HG03103 (cell line): Measurements from ENCODE around the gene PAQR6.
"Not testable (repeated sequence)": the region's sequence is repeated elsewhere in the genome, so short reads cannot be mapped to it uniquely, and the experiment has no call there.

ENCODE experiments used
- ATAC-seq: cut with Tn5 transposase; IDR thresholded peaks from one replicate; pipeline ENCODE4 v1.9.1; 2021; ENCODE audit warnings: low read depth; ENCODE audit not compliant: unreplicated experiment

The PAQR6 gene

DNA sequence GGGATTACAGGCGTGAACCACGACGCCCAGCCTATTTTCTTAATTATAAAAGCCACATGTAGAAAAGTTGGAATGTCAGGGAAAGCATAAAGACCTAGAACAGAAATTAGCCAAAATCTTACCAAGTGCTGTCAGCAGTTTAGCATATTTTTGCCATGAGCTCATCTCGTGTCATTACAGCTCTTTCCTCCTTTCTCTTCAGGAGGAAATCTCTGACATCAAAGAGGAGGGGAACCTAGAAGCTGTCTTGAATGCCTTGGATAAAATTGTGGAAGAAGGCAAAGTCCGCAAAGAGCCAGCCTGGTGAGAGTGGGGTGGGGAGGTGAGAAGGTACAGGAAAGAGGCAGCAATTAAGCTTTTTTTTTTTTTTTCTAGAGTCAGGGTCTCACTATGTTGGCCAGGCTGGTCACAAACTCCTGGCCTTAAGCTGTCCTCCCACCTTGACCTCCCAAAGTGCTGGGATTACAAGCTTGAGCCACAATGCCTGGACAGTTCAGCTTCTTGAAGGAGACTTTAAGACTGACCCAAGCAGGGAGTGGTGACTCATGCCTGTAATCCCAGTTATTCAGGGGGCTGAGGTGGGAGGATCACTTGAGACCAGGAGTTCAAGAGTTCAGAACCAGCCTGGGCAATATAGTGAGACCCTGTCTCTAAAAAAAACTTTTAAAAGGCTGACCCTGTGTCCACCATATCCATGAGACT lies 14.3 kb downstream of the PAQR6 start:
- no peak for ATAC-seq

DNA sequence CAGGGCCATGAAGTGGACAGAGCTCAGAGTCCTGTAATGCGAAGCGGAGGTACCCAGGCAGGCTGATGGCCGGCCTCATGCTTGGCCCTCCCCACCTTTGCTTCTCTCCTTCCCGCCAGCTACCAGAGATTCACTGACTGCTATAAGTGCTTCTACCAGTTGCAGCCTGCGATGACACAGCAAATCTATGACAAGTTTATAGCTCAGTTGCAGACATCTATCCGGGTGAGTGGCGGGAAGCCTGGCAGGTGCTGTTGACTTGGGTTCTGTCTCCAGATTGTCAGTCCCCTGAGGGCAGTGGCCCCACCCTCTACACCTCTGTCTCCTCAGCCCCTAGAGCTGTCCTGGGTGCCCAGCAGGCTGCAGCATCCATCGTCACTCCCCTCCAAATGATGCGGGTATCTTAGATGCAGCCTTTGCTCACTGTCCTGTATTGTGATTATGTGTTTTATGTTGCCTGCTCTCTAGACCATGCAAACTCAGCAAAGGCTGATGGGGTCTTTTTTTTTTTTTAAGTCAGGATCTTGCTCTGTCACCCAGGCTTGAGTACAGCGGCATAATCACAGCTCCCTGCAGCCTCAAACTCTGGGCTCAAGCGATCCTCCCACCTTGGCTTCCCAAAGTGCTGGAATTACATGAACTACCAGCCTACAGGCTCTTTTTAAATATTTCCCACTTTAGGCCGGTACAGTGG lies 15.5 kb downstream of the PAQR6 start:
- ATAC-seq = no peak

DNA sequence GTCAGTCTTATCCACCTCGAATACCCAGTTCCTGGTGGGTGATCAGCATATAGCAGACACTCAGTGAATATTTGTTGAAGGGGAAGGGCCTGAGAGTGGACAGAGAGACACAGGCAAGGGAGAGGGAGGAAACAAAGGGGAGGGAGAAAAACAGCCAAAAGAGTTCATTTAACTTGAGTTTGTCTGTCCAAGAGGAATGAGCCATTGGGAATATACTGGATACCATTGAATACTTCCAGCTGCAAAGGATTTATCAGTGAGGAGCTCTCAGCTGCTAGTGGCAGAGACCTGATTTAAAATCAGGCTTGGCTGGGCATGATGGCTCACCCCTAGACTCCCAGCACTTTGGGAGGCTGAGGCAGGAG lies 17.4 kb downstream of the PAQR6 start:
- no peak for ATAC-seq

DNA sequence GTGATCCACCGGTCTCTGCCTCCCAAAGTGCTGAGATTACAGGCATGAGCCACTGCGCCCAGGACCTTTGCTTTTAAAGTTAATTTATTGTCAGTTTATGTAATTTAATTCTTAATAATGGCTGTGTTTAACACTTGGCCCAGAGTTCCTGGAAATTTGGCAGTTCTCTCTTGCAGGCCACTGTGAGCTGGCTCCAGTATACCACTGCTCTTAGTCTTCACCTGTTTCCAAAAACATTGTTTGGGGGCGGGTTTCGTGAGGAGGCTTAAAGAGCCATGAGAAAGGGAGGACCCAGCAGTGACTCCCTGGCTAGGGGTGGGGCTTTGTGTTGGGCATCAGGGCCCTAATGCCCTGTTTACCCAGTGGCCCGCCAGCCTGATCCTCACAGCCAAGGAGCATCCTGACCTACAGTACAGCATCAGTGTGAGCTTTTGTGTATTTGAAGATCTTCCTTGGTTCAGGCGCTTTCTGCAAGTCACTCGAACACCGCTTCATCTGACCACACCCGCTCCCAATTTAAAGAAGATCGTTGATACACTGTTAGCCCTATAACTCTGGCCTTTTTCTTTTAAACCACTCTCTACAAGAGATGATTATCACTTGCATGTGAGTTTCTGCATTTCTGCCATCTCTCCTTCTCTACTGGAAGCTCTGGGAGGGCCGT lies 17.9 kb downstream of the PAQR6 start:
- ATAC-seq = no peak

DNA sequence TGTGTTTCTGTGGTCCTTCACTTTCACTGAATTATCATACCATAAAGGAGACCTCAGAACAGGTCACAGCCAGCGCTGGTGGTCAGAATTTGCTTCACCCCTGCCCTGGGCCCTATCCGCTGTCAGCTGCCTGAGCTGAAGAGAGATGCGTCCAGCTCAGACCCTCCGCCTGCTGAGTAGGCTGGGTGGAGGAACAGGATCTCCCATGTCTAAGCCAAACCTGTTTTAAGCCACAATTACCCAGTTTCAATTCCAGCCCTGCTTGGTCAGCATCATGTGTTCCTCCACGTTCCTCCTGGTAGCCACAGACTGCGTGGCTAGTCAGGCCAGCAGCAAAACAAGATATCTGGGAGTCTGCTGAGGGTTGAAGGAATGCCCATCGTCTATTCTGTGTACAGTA lies 19.4 kb downstream of the PAQR6 start:
- ATAC-seq = no peak

DNA sequence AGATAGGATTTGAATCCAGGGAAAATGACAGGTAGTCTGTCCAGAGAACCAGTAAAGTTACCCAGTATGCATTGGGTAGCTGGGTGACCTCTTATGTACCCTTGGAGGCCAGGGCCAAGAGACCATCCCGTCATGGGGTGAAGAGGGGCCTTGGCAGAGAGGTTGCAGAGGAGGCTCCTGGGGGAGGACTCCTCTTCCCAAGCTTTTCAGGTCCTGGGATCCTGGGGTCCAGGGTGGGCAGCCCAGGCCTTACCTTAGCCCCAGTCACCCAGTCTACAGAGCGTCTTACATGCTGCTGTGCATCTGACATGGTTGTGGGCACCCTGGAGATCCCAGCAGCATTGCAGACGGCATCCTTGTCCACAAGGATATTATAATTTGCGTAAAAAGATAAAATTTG lies 21.1 kb downstream of the PAQR6 start:
- peak; percentile 15 for ATAC-seq

DNA sequence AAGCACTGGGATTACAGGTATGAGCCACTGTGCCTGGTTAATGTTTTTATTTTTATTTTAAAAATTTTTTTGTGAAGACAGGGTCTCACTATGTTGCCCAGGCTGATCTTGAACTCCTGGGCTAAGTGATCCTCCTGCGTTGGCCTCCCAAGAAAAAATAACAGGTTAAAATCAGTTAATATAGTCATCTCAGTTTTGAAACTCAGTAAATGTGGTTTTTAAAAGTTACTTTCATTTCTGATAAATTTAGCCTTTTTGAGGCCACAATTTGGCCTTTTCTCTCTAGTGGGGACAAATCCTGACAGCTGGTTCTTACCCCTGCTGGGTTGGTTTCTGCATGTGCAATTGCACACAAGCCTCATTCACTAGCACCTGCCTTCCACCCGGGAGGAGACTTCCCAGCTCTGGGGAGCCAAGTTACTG lies 21.7 kb downstream of the PAQR6 start:
- ATAC-seq = peak; percentile 59

DNA sequence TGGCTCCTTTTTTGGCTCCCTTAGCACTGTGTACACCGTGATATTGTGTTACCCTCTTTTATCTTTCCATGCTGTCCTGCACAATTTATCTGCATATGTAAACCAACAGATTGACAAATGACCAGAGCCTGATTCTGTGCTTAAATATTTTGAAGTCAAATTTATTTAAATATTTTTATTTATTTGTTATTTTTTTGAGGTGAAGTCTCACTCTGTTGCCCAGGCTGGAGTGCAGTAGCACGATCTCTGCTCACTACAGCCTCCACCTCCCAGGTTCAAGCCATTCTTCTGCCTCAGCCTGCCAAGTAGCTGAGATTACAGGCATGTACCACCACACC lies 22.2 kb downstream of the PAQR6 start:
- ATAC-seq = no peak

DNA sequence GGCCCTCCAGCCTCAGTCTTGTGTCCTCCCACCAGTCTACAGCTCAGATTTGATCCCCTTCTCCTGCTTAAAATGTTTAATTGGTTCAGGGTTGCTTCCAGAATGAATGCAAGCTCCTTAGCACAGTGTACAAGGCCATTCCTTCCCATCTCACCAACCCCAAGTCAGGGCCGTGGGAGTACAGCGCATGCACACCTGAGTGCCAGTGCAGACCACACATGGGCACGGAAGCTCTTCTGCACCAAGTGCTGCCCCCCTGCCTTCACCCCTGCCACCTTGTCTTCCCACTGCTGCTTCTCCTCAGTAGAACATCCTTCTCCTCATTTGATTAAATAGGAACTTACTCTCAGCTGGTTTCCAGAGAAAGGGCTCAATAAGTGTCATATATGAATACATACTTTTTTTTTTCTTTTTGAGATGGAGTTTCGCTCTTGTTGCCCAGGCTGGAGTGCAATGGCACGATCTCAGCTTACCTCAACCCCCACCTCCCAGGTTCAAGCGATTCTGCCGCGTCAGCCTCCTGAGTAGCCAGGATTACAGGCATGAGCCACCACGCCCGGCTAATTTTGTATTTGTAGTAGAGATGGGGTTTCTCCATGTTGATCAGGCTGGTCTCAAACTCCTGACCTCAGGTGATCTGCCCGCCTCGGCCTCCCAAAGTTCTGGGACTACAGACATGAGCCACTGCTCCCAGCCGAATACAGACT lies 25.7 kb downstream of the PAQR6 start:
- ATAC-seq = no peak

DNA sequence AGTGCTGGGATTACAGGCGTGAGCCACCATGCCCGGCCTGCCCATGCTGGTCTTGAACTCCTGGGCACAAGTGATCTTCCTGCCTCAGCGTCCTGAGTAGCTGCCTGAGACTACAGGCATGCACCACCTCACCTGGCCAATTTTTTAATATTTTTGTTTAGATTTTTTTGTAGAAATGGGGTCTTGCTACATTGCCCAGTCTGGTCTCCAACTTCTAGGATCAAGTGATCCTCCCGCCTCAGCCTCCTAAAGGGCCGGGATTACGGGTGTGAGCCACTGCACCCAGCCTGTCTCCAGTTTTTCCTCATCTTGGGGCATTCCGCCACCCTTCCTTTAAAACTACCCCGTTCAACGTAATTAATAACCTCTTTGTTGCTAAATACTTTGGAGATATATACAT lies 27.6 kb downstream of the PAQR6 start:
- no peak for ATAC-seq

DNA sequence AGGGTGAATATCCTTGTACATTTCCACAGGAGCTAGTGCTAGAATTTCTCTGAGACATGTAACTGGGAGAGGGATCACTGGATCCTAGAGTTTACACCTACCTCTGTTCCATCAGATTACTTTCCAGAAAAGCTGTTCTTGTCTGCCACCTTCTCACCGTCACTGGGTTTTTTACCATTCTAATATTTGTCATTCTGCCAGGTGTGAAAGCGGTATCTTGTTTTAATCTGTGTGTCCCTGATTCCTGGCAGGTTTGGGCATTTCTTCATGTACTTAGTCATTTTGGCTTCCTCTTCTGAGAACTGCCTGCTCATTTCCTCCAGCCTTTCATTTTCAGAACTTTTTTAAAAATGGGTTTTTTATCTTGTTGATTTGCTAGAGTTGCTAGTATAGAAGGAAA lies 30.0 kb downstream of the PAQR6 start:
- ATAC-seq = no peak

DNA sequence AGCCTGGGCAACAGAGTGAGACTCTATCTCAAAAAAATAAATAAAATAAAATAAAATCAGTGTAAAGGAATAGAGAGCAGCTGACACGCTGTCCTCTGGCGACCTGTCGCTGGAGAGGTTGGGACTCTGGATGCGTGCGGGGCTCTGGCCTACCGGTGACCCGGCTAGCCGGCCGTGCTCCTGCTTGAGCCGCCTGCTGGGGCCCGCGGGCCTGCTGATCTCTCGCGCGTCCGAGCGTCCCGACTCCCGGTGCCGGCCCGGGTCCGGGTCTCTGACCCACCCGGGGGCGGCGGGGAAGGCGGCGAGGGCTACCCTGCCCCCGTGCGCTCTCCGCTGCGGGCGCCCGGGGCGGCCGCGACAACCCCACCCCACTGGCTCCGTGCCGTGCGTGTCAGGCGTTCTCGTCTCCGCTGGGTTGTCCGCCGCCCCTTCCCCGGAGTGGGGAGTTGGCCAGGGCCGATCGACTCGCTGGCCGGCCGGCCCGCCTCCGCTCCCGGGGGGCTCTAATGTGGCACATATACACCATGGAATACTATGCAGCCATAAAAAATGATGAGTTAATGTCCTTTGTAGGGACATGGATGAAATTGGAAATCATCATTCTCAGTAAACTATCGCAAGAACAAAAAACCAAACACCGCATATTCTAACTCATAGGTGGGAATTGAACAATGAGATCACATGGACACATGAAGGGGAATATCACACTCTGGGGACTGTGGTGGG lies 31.3 kb downstream of the PAQR6 start:
- ATAC-seq = not testable (repeated sequence)

DNA sequence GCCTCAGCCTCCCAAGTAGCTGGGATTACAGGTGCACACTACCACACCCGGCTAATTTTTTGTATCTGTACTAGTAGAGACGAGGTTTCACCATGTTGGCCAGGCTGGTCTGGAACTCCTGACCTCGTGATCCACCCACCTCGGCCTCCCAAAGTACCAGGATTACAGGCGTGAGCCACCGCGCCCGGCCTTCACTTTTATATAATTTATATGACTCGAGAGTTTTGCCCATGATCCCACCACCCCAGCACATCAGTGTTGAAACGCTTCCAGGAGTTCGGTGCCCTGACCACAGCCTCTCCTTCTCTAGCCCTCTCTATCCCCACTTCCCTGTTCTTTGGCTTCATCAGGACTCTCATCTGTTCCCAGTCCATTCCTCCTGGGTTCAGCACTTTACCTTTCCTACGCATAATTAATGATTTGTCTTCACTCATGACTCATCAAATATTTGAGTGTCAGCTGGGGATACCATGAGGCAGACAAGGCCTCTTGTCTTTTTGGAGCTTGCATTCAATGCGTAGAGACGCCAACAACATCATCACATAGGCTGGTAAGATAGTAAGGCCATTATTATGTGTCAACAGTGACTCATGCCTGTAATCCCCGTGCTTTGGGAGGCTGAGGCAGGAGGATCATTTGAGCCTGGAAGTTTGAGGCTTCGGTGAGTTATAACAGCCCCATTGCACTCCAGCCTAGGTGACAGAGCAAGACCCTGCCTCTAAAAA lies 33.7 kb downstream of the PAQR6 start:
- no peak for ATAC-seq

DNA sequence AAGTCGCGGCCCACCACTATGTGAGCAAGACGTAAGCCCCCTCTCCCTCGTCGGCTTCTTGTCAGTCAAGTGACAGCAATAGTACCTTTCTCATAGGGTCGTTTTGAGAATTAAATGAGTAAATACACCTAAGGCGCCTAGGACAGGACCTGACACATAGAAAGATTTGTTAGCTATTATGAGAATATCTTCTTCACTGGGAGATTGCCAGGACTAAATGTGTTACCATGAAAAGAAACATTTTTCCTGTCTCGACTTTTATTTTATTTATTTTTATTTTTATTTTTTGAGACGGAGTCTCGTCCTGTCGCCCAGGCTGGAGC lies 34.3 kb downstream of the PAQR6 start:
- ATAC-seq = no peak

DNA sequence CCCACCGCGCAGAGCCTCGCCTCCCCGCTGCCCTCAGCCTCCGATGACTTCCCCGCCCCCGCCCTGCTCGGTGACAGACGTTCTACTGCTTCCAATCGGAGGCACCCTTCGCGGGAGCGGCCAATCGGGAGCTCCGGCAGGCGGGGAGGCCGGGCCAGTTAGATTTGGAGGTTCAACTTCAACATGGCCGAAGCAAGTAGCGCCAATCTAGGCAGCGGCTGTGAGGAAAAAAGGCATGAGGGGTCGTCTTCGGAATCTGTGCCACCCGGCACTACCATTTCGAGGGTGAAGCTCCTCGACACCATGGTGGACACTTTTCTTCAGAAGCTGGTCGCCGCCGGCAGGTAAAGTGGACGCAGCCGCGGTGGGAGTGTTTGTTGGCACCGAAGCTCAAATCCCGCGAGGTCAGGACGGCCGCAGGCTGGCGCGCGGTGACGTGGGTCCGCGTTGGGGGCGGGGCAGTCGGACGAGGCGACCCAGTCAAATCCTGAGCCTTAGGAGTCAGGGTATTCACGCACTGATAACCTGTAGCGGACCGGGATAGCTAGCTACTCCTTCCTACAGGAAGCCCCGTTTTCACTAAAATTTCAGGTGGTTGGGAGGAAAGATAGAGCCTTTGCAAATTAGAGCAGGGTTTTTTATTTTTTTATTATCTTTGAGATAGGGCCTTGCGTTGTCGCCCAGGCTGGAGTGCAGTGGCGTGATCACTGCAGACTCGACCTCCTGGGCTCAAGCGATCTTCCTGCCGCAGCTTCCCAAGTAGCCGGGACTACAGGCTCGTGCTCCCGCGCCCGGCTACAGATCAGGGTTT lies 34.8 kb downstream of the PAQR6 start, which contains the start of gene PMF1:
TSS of gene PMF1 (plus strand) at position 175 of the 811 bp plus-strand sequence. CDS start at position 184, 9 bp downstream.
- peak; percentile 75 for ATAC-seq

DNA sequence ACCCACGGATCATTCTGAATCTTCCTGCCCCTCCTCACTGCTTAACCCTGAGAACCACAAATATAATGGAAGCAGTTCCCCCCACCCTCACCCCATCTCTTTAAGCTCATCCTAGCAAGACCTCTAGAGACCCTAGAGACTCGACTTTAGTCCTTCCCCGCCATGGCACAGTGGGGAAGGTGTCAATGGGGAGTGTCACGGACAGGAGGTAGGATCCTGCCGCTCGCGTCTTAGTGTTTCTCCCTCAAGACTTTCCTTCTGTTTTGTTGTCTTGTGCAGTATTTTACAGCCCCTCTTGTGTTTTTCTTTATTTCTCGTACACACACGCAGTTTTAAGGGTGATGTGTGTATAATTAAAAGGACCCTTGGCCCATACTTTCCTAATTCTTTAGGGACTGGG lies 35.7 kb downstream of the PAQR6 start:
- no peak for ATAC-seq

DNA sequence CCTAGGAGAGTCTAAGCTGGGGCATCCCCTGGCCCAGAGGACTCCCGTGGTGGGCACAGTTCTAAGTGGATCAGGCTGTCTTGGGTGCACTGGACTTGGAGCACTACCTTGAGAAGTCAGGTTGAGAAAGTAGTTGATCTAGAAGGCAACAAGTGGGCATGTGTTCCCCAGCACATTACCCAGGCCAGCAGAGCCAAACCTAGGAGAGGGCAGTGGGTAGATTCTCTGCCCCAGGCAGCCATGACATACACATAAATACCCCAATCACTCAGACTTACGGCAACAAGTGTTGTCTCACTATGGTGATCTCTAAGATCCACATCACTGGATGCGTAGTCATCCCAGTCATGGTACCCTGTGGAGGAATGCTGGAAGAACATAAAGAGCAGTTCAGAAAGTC lies 36.6 kb downstream of the PAQR6 start:
- no peak for ATAC-seq

DNA sequence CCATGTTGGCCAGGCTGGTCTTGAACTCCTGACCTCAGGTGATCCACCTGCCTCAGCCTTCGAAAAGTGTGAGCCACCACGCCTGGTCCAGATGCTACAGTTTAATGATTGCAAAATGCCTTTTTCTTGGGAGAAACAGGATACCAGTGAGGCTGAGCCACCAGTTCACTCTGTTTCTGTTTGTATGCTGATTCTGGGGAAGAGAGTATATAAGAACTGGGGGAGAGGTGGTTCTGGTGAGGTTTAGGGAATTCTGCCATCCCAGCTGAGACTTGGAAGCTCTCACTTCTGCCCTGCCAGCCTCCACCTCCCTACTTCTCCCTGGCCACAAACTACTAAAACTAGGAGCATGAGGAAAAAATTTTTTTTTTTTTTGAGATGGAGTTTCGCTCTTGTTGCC lies 43.2 kb downstream of the PAQR6 start:
- no peak for ATAC-seq

DNA sequence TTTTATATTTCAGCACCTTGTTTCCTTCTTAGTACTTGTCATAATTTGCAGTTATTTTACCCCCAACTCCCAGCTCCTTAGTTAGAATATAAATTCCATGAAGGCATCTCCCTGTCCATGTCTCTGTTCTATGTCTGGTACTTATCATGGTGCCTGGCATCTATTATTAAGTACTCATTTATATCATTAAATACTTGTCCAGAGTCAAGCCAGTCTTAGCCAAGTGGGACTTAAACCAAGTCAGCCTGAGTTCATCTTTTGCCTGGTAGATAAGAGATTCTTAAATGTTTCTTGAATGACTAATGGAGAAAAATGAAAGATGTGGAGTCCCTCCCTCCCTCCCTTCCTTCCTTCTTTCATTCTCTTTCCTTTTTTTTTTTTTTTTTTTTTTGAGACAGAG lies 44.5 kb downstream of the PAQR6 start:
- no peak for ATAC-seq
